Nucleus accumbens (tissue), 56 donors: ENCODE measurements around the gene BANF2.
"Not testable (repeated sequence)": the region's sequence is repeated elsewhere in the genome, so short reads cannot be mapped to it uniquely, and the experiment has no call there.

Experiments used
- DNase-seq, 56 donors: peaks; one replicate each; lab custom pipeline; 2025; lab: John Stamatoyannopoulos, UW

The BANF2 gene

DNA sequence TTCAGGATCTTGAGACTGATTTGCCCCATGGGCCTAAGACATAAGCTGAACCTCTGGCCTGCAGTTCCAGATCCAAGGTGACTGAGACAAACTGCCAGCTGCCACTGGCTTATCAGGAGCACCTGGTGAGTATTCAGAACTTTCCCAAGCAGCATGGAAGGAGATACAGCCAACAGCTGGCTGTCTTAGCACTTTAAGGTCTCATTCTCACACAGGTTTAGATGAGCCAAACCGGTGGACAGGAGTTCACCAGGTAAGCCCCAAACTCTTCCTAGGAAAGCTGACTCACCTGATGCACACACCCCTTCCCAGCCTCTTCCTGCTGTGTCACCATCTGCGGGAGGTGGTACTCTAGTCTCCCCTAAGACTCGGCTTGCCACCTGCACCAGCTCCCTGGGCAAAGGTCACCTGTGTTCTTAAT lies at the start of gene BANF2:
BANF2 (plus strand) TSS at position 36 of the 421 bp plus-strand sequence. CDS start 25,060 bp downstream, outside the sequence.
- DNase-seq = no peak

DNA sequence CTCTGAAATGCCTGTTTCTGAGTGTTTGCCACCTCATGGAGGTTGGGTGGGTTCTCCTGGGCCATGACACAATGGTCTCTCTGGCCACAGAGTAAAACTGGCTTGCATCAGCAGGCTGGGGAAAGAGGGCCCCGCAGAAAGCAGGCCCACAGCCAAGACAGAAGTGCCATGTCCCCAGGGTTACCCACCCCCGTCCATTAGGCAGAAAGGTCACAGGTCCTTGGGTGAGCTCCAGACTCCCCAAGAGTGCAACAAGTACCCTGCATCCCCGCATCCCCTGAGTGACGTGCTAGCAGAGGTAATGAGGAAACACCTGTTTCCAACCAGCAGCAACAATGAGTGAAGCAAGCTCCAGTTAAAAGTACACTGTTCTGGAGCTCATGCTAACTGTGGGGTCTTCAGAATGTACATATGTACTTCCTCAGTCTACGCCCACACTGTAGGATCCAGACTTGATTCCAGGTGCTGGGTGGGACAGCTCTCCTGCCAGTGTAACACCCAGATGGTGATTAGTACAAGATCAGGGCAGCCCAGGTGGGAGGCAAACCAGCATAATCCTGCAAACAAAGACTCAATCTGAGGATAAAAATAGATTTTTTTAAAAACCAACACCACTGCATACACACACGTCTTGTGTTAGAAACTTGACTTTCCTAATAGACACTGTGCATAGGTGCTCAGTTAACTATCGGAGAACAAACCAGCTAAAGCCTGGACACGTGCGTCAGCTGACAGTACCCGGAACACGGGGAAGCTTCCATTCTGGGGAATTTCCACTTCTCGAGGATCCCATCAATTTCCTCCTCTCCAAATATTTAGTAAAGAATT lies 49.3 kb upstream of the BANF2 start:
- DNase-seq = no peak

DNA sequence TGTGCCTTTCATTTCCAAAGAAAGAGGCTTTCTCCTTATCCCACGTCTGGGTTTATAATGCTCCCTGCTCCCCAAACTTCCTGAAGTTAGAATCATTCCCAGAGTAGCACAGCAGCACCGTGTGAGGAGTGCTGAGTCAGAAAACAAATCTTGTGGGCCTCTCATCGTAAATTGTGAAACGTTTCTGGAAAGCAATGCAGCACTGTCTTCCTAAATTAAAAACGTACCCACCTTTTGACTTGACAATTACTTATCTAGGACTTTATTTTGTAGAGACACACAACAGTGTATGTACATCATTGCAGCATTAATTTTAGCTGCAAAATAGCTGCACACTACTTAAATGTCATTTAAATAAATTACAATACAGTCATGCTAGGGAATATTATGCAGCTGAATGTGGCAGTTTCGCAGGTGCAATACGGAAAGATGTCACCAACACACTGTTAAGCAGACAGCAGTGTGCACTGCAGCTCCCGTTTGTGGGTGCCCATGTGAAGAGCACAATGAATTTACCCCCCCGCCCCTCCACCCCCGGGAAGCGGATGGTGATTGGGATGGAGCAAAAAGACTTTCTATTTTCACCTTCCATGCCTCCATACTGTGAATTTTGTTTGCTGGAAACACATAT lies 48.5 kb upstream of the BANF2 start:
- no peak for DNase-seq

- no peak for DNase-seq
Observed at GRCh38 chr20:17651760-17652388, 47.9 kb upstream of the BANF2 start.

DNA sequence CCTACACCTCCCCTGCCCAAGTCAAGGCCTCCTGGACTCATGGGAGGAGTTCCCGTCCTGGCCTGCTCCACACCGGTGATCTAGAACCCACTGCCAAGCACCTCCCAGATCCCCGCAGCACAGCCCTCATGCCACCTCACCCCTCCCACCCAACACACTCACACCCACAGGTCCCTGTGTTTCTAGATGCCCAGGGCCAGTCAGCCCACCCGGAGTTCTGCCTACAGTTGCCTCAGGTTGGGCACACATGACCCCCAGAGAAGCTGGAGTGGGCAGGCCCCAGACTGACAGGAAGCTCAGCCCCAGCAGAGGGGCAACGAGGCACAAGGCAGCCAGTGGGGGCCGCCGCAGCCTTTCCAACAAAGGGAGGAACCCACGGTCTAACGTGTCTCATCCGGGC lies 47.4 kb upstream of the BANF2 start:
- DNase-seq = no peak

DNA sequence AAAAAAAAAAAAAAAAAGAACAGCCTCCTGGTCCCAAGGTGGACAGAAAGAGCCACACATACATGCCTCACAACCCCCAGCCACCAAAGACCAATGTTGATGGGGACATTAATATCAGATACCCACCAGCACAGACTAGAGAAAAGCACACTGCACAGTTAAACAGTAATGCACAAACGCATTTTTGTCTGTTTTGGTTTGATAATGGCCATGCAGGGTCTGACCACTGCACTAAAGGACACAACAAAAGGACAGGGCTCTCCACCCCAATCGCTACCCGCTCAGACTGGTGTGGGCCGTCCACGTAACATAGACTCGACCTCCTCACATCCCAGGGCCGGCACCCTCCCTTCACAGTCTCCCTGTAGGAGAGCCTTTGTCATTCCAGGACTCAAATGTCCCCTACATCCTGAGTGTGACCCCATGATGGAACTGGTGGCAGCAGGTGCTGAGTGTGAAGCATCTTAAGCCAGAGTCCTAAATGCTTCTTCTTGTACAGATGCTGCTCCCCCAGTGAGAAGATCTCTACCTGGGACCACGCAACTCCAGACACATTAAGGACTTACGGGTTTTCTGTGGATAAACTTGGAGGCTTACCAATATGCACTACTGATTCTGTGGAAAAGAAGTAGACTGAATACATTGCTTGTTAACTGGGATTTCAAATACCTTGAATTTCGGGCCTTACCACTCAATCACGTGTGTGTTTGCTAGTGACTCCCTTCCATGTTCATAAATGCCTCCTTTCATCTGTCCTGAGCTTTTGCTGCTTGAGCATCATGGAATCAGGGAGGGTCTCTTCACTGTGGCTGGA lies 45.7 kb upstream of the BANF2 start:
- no peak for DNase-seq

GRCh38 chr20:17654649-17655285 lies 45.0 kb upstream of the BANF2 start:
- DNase-seq = peak in 4 of 56 donors; percentile 6 to 55 (median 27)

DNA sequence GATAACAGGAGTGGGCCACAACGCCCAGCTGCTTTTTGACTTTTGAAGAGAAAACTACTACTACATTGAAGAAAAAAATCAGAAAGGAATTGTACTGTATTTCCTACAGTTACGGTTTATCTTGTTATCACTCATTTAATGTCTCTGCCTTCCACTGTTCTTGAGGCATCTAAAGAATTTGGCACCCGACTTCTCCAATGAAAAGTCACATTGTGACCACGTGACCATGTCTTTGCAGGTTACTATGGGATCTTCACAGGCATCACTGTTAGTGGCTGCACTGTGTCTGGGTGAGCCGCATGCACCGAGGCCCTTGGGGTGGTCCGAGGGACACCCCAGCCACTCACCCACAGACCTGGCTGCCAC lies 44.5 kb upstream of the BANF2 start:
- no peak for DNase-seq

- no peak for DNase-seq
Observed at GRCh38 chr20:17655865-17656479, 43.8 kb upstream of the BANF2 start.

DNA sequence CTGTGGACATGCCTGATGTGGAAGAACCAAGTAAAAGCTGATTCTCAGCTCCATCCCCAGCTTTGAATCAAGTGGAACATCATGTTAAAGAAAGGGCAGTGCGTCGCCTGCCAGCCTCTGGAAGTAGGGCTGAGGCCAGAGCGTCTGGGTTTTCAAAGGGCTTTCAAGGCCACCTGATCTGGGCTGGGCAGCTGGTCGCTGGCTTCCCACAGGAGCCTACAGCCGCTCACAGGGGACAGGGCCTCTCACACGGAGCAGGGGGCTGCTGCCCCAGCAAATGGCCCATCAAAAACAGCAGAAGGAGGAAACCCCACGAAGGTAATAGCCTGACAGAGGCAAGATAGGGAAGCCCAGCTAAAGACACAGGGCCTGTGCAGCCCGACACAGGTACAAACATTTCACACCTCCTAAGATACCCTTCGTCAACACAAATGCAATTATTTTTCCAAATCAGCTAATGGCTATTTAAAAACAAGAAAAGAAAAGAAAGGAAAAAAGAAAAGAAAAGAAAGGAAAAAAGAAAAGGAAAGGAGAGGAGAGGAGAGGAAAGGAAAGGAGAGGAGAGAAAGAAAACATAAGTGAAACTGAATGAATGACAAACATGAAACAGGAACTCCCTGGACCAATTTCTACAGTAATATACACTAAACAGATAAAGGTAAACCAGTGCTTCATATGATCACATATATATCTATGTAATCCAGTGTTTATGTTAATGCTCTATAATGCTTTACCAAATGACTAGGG lies 42.5 kb upstream of the BANF2 start:
- no peak for DNase-seq

- DNase-seq = no peak
Observed at GRCh38 chr20:17657898-17658647, 41.7 kb upstream of the BANF2 start.

DNA sequence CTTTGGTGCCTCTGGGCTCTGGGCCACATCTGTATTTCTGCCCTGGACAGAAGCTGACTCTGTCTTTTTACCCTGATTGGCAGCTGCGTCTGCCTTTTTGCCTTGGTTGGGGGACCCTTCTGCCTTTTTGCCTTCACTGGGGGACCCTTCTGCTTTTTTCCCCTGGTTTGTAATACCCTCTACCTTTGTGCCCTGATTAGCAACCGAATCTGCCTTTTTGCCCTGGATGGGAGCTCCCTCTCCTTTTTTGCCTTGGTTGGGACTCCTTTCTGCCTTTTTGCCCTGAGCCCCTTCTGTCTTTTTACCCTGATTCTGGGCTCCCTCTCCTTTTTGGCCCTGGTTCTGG lies 41.1 kb upstream of the BANF2 start:
- DNase-seq = no peak

- not testable (repeated sequence) for DNase-seq
Observed at GRCh38 chr20:17659344-17659743, 40.4 kb upstream of the BANF2 start.

DNA sequence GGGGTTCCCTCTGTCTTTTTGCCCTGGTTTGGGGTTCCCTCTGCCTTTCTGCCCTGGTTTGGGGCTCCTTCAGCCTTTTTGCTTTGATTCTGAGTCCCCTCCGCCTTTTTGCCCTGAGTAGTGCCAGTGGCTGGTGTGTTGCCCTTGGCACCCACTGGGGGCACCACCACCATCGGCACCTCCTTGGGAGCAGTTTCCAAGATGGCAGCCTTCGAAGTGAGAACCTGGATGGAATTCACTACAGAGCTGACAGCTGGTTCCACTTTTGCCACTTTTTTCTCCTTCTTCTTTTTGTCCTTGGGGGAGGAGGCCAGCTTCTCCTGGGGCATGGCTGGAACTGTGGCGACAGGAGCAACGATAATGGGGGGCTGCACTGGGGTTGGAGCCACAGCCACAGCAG lies 40.0 kb upstream of the BANF2 start:
- no peak for DNase-seq

- no peak for DNase-seq
Observed at GRCh38 chr20:17660667-17661066, 39.1 kb upstream of the BANF2 start.

- no peak for DNase-seq
Observed at GRCh38 chr20:17661121-17661744, 38.5 kb upstream of the BANF2 start.

- peak in 9 of 56 donors; percentile 23 to 43 (median 37) for DNase-seq
Observed at GRCh38 chr20:17662333-17663039, 37.3 kb upstream of the BANF2 start.
